Caco-2 (cell line): ENCODE results near the gene CXCL12. TPM values are rescaled to one million over a fixed set of nuclear protein-coding genes. Genes with fewer than 3 reads are reported as not detected.
A peak's percentile ranks its signal among the peaks of the same experiment; 100 is the strongest.

Experiments used
- BruUV-seq: library from RNA; stranded (reverse); fragments of 400-500 nt; replicated peaks from 2 replicates; lab custom pipeline; 2021; lab: Mats Ljungman, UMichigan
- CTCF ChIA-PET: fragments of 300-600 bp; sonication (Branson Sonifier 250); formaldehyde crosslinking; loops from one replicate; lab custom pipeline; 2022; ENCODE audit warnings: antibody characterized with exemption; lab: Charles Lee
- POLR2A ChIA-PET: fragments of 300-600 bp; sonication (Branson Sonifier 250); formaldehyde crosslinking; loops from one replicate; lab custom pipeline; 2022; ENCODE audit warnings: antibody characterized with exemption; lab: Charles Lee
- DNase-seq, 2 experiments: peaks; one replicate each; pipeline versions ENCODE4 v3.0.0 to v3.0.0-alpha.2; 2020 to 2022
- H3K27me3 ChIP-seq: replicated peaks from 2 replicates; pipeline ENCODE4 v1.6.0; 2011; ENCODE audit warnings: low read length; ENCODE audit not compliant: control insufficient read depth, insufficient read depth
- H3K36me3 ChIP-seq: 2 replicates; pipeline ENCODE4 v1.5.1; 2011; ENCODE audit warnings: low read length; ENCODE audit not compliant: control insufficient read depth, insufficient read depth
- H3K4me1 ChIP-seq: fragments of 250-450 bp; sonication (Bioruptor Pico); 2 replicates; pipeline ENCODE4 v1.5.1; 2020; ENCODE audit warnings: mild to moderate bottlenecking
- H3K4me3 ChIP-seq: 2 replicates; pipeline ENCODE4 v1.5.1; 2011; ENCODE audit warnings: low read depth, mild to moderate bottlenecking, control low read depth, low read length
- H3K9me3 ChIP-seq: fragments of 250-450 bp; sonication (Bioruptor Pico); 2 replicates; pipeline ENCODE4 v1.5.1; 2020; ENCODE audit warnings: mild to moderate bottlenecking, moderate library complexity
- H3K27ac Mint-ChIP-seq: one replicate; pipeline ENCODE4 v1.8.0; 2022; ENCODE audit warnings: mixed read lengths; ENCODE audit not compliant: unreplicated experiment
- H3K27me3 Mint-ChIP-seq: one replicate; pipeline ENCODE4 v1.8.0; 2022; ENCODE audit warnings: mixed read lengths; ENCODE audit not compliant: insufficient read depth, unreplicated experiment
- H3K36me3 Mint-ChIP-seq: one replicate; pipeline ENCODE4 v1.8.0; 2022; ENCODE audit warnings: mild to moderate bottlenecking, mixed read lengths; ENCODE audit not compliant: insufficient read depth, unreplicated experiment
- H3K4me1 Mint-ChIP-seq: one replicate; pipeline ENCODE4 v1.8.0; 2022; ENCODE audit warnings: low read depth, mixed read lengths; ENCODE audit not compliant: unreplicated experiment
- H3K4me3 Mint-ChIP-seq: one replicate; pipeline ENCODE4 v1.8.0; 2022; ENCODE audit warnings: mild to moderate bottlenecking, moderate library complexity, mixed read lengths; ENCODE audit not compliant: unreplicated experiment
- H3K9me3 Mint-ChIP-seq: one replicate; pipeline ENCODE4 v1.8.0; 2022; ENCODE audit warnings: mixed read lengths; ENCODE audit not compliant: unreplicated experiment
- CTCF ChIP-seq, 2 experiments: fragments of 200-600 bp in 1 of 2; IDR thresholded peaks; 1 replicate in 1 of 2; 2 replicates in 1 of 2; pipeline versions ENCODE4 v1.5.1 to v1.8.0; 2011 to 2022; ENCODE audit warnings: antibody characterized with exemption in 1 of 2, control low read depth in 1 of 2, inconsistent platforms in 1 of 2, low read depth in 1 of 2, low read length in 1 of 2, mild to moderate bottlenecking in 1 of 2, moderate library complexity in 1 of 2; ENCODE audit not compliant: insufficient read depth in 1 of 2, severe bottlenecking in 1 of 2, unreplicated experiment in 1 of 2
- intact Hi-C: fragments of 100-400 bp; cut with micrococcal nuclease; formaldehyde crosslinking; loops from one replicate; pipeline ENCODE4 v1.10.0; 2022; ENCODE audit not compliant: unreplicated experiment
- total RNA-seq: library from RNA; stranded (reverse); gene quantifications from 2 replicates; pipeline ENCODE4 v1.2.3, GENCODE V29; 2022

The CXCL12 gene
- total RNA-seq, 1 experiment from 2014 or later, result 0.27 TPM

DNA sequence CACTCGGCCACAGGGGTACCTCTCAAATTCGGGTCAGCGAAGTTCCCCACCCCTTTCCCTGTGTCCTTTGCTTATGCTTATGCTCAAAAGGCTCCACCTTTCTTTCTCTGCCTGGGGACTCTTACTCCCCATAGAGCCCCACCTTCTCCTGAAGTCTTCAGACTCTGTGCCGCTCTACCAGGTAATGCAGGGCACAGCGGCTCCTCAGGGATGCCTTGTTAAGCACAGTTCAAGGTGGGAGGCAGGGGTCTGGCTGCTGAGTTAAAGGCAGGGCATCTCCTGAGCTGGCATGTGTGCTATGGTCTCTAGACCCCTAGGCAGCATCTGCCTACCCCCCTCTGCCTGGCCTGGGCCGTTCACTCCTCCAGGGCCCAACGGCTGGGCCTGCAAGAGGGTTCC is 3.0 kb upstream of the CXCL12 start:
- H3K27ac Mint-ChIP-seq, result no peak overlapping the region
- DNase-seq, result peak in 1 of 2 experiments; percentile 24
- H3K4me1 Mint-ChIP-seq, result no peaks in the 10 kb centered on the region
- POLR2A ChIA-PET, result no interaction called here
- Histone ChIP-seq H3K4me1 (peaks cover 9% of the 10 kb centered on the region), H3K9me3 (no peaks in the 10 kb centered on the region), H3K27me3 (peaks cover 1% of the 10 kb centered on the region), H3K36me3 (no peaks in the 10 kb centered on the region), H3K4me3 (no peak overlapping the region)
- no peak overlapping the region for H3K4me3 Mint-ChIP-seq
- TF ChIP-seq CTCF (IDR thresholded peaks at IDR 0.05; ENCODE audit: insufficient read depth in 1 of 2, low read depth in 1 of 2, low read length in 1 of 2, severe bottlenecking in 1 of 2, unreplicated experiment in 1 of 2), result no peak
- H3K36me3 Mint-ChIP-seq, result no peaks in the 10 kb centered on the region
- CTCF ChIA-PET, result no interaction called here
- no TSS peak for BruUV-seq
- peaks cover 23% of the 10 kb centered on the region for H3K27me3 Mint-ChIP-seq
- intact Hi-C loops, result loop anchor here (2.0 to 10.0 kb wide), 3 partner anchors 213 to 503 kb away; no protein-coding TSS in a partner anchor
- H3K9me3 Mint-ChIP-seq, result no peaks in the 10 kb centered on the region

DNA sequence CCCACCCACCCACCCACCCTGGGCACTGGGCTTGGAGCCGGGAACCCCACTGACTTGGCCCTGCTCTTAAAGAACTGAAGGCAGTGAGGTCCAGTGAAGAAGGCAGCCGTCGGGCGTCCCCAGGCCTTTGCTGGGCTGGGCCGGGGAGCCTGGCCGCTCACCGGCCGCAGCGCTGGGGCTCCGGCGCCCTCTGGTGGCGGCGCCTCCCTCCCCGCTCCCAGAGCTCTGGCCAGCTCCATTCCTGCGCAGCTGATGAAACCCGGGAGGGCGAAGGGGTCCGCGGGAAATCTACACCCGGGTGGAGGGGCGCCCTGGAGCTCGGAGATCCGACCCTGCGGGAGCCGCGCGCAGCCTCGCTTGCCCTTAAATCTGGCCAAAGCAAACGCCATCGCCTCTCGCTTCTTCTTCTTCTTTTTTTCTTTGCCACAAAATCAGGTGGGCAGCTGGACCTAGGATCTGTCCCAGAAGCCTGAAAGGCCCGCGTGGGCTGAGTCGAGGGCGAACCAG is 1.7 kb upstream of the CXCL12 start:
- peak overlapping the region; percentile 38 for H3K4me3 Mint-ChIP-seq
- POLR2A ChIA-PET, result no interaction called here
- no peak overlapping the region for H3K27ac Mint-ChIP-seq
- BruUV-seq, result no TSS peak
- no peaks in the 10 kb centered on the region for H3K9me3 Mint-ChIP-seq
- H3K4me1 ChIP-seq, result peaks cover 9% of the 10 kb centered on the region
- CTCF ChIA-PET, result interaction anchor here (0.5 to 1.2 kb wide), 15 partner anchors 8 to 716 kb away, joined by 3 to 14 read pairs (median 4); no protein-coding TSS in a partner anchor
- intact Hi-C loops, result loop anchor here (1.0 to 10.0 kb wide), 5 partner anchors 80 to 715 kb away; no protein-coding TSS in a partner anchor
- H3K27me3 Mint-ChIP-seq, result peaks cover 18% of the 10 kb centered on the region
- H3K9me3 ChIP-seq, result no peaks in the 10 kb centered on the region
- peaks cover 1% of the 10 kb centered on the region for H3K27me3 ChIP-seq
- no peak overlapping the region for H3K4me3 ChIP-seq
- H3K36me3 ChIP-seq, result no peaks in the 10 kb centered on the region
- peak; percentile 92 to 98 for TF ChIP-seq CTCF (IDR thresholded peaks at IDR 0.05; ENCODE audit: insufficient read depth in 1 of 2, low read depth in 1 of 2, low read length in 1 of 2, severe bottlenecking in 1 of 2, unreplicated experiment in 1 of 2)
- H3K4me1 Mint-ChIP-seq, result no peaks in the 10 kb centered on the region
- no peaks in the 10 kb centered on the region for H3K36me3 Mint-ChIP-seq
- DNase-seq, result peak; percentile 55 to 82

DNA sequence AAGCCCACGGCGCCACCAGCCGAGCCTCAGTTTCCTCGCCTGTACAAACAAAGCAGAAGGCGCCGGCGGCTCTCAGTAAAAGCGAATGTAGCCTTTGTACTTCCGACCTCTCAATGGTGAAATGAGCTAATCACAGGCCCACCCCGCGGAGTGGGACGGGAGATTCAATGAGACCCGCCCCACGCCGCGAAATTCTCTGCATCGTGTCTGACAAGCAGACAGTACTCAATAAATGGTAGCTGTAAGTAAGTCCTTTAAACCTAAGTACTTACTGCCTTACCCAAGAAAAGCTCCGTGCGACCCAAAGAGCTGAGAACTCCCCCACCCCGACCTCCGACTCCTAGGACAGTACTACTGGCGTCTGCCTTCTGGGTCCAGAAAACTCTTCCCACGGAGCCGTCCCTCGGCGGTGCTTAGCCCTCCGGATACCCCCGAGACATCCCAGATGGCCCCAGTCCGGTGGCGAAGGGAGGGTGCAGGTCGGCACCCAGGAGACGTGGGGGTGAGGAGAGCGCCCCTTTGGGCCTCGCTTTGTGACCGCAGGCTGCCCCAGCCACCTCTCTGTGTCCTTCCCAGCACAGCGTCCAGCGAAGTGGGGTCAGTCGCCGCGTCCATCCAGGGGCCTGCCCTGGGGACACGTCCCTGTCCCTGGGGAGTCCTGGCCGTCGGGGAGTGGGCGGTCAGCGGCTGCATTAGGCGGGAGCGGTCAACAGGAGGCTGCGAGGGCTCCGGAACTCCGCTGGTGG is 972 bp upstream of the CXCL12 start:
- Mint-ChIP-seq H3K9me3 (no peaks in the 10 kb centered on the region), H3K36me3 (no peaks in the 10 kb centered on the region), H3K4me3 (peak overlapping the region; percentile 37), H3K27me3 (peaks cover 18% of the 10 kb centered on the region), H3K27ac (no peak overlapping the region), H3K4me1 (no peaks in the 10 kb centered on the region)
- H3K4me1 ChIP-seq, result peaks cover 9% of the 10 kb centered on the region
- ChIA-PET CTCF (interaction anchor here (0.9 to 1.2 kb wide), 11 partner anchors 9 to 715 kb away, joined by 3 to 14 read pairs (median 6); no protein-coding TSS in a partner anchor), POLR2A (no interaction called here)
- DNase-seq, result peak in 1 of 2 experiments; percentile 33
- TF ChIP-seq CTCF (IDR thresholded peaks at IDR 0.05; ENCODE audit: insufficient read depth in 1 of 2, low read depth in 1 of 2, low read length in 1 of 2, severe bottlenecking in 1 of 2, unreplicated experiment in 1 of 2), result no peak
- peaks cover 1% of the 10 kb centered on the region for H3K27me3 ChIP-seq
- BruUV-seq, result no TSS peak
- H3K4me3 ChIP-seq, result no peak overlapping the region
- no peaks in the 10 kb centered on the region for H3K9me3 ChIP-seq
- no peaks in the 10 kb centered on the region for H3K36me3 ChIP-seq
- intact Hi-C loops, result loop anchor here (1.0 to 10.0 kb wide), 5 partner anchors 80 to 715 kb away; no protein-coding TSS in a partner anchor
